Neutrophil (primary cell): ENCODE measurements around the gene ATP8B3.
"Not testable (repeated sequence)": the region's sequence is repeated elsewhere in the genome, so short reads cannot be mapped to it uniquely, and the experiment has no call there.

Experiments used
- H3K27ac ChIP-seq: fragments of 200-600 bp; sonication (generic); 2 replicates; pipeline ENCODE4 v1.5.1; 2016; ENCODE audit warnings: mild to moderate bottlenecking, moderate library complexity
- H3K27me3 ChIP-seq: fragments of 200-600 bp; sonication (generic); 2 replicates; pipeline ENCODE4 v1.6.0; 2016; ENCODE audit warnings: mild to moderate bottlenecking
- H3K36me3 ChIP-seq: fragments of 200-600 bp; sonication (generic); 2 replicates; pipeline ENCODE4 v1.5.1; 2017
- H3K4me1 ChIP-seq, 2 experiments: fragments of 200-600 bp in 1 of 2; sonication (generic) in 1 of 2; 1 replicate in 1 of 2; 2 replicates in 1 of 2; pipeline versions ENCODE4 v1.5.1 to v1.6.1; 2013 to 2016; ENCODE audit warnings: low read depth in 1 of 2, low read length in 1 of 2, mild to moderate bottlenecking in 1 of 2, moderate library complexity in 1 of 2; ENCODE audit not compliant: control insufficient read depth in 1 of 2, insufficient read depth in 1 of 2
- H3K4me3 ChIP-seq, 2 experiments: fragments of 200-600 bp in 1 of 2; sonication (generic) in 1 of 2; 1 replicate in 1 of 2; 2 replicates in 1 of 2; pipeline ENCODE4 v1.5.1; 2013 to 2016; ENCODE audit warnings: low read depth in 1 of 2, low read length in 1 of 2, mild to moderate bottlenecking in 1 of 2, moderate library complexity in 1 of 2
- H3K9me3 ChIP-seq: fragments of 200-600 bp; sonication (generic); 2 replicates; pipeline ENCODE4 v1.5.1; 2016
- TF ChIP-seq, protein P1 (sequence below): fragments of 200-600 bp; sonication (generic); IDR thresholded peaks from 2 replicates; pipeline ENCODE4 v1.5.1; 2016; ENCODE audit warnings: antibody characterized with exemption

ATP8B3 gene

GRCh38 chr19:1799695-1800342 lies 12.3 kb downstream of the ATP8B3 start:
- H3K4me3 ChIP-seq, result no peak overlapping the region
- H3K9me3 ChIP-seq, result no peaks in the 10 kb centered on the region
- TF ChIP-seq, protein P1, sequence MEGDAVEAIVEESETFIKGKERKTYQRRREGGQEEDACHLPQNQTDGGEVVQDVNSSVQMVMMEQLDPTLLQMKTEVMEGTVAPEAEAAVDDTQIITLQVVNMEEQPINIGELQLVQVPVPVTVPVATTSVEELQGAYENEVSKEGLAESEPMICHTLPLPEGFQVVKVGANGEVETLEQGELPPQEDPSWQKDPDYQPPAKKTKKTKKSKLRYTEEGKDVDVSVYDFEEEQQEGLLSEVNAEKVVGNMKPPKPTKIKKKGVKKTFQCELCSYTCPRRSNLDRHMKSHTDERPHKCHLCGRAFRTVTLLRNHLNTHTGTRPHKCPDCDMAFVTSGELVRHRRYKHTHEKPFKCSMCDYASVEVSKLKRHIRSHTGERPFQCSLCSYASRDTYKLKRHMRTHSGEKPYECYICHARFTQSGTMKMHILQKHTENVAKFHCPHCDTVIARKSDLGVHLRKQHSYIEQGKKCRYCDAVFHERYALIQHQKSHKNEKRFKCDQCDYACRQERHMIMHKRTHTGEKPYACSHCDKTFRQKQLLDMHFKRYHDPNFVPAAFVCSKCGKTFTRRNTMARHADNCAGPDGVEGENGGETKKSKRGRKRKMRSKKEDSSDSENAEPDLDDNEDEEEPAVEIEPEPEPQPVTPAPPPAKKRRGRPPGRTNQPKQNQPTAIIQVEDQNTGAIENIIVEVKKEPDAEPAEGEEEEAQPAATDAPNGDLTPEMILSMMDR, result no peak
- peaks cover 0 to 3% of the 10 kb centered on the region in 2 experiments for H3K4me1 ChIP-seq
- H3K27ac ChIP-seq, result no peak overlapping the region
- H3K36me3 ChIP-seq, result peaks cover 37% of the 10 kb centered on the region
- H3K27me3 ChIP-seq, result peaks cover 23% of the 10 kb centered on the region

DNA sequence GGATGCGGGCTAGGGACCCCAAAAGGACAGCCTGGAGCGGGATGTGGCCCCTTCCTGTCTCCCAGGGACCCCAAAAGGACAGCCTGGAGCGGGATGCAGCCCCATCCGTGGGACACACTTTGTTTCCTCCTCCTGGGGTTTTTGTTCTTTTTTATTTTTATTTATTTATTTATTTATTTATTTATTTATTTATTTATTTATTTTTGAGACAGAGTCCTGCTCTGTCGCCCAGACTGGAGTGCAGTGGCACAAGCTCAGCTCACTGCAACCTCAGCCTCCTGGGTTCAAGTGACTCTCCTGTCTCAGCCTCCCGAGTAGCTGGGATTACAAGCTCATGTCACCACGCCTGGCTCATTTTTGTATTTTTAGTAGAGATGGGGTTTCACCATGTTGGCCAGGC lies 14.8 kb downstream of the ATP8B3 start:
- not testable (repeated sequence) for H3K27ac ChIP-seq, H3K4me3 ChIP-seq, H3K4me1 ChIP-seq, H3K9me3 ChIP-seq
- Histone ChIP-seq H3K27me3 (peaks cover 40% of the 10 kb centered on the region), H3K36me3 (peaks cover 25% of the 10 kb centered on the region)

GRCh38 chr19:1796395-1797142 lies 15.5 kb downstream of the ATP8B3 start:
- H3K4me1 ChIP-seq, result peaks cover 0 to 3% of the 10 kb centered on the region in 2 experiments
- peaks cover 44% of the 10 kb centered on the region for H3K27me3 ChIP-seq
- H3K27ac ChIP-seq, result no peak overlapping the region
- H3K36me3 ChIP-seq, result peaks cover 25% of the 10 kb centered on the region
- TF ChIP-seq, protein P1, result no peak
- no peaks in the 10 kb centered on the region for H3K9me3 ChIP-seq
- H3K4me3 ChIP-seq, result no peak overlapping the region

GRCh38 chr19:1794424-1795172 lies 17.5 kb downstream of the ATP8B3 start:
- TF ChIP-seq, protein P1, result no peak
- Histone ChIP-seq H3K4me1 (peaks cover 0 to 3% of the 10 kb centered on the region in 2 experiments), H3K27me3 (peaks cover 60% of the 10 kb centered on the region), H3K9me3 (no peaks in the 10 kb centered on the region), H3K27ac (no peak overlapping the region), H3K36me3 (peaks cover 11% of the 10 kb centered on the region), H3K4me3 (no peak overlapping the region)

GRCh38 chr19:1791879-1792278 lies 20.2 kb downstream of the ATP8B3 start:
- Histone ChIP-seq H3K27ac (no peak overlapping the region), H3K9me3 (no peaks in the 10 kb centered on the region), H3K4me1 (peaks cover 0 to 3% of the 10 kb centered on the region in 2 experiments), H3K4me3 (no peak overlapping the region), H3K27me3 (peaks cover 80% of the 10 kb centered on the region), H3K36me3 (no peaks in the 10 kb centered on the region)
- TF ChIP-seq, protein P1, result no peak
